ENCODE results near the gene PRSS37. TPM values are rescaled to one million over a fixed set of nuclear protein-coding genes. Genes with fewer than 3 reads are reported as not detected.

Gene PRSS37
- polyA plus RNA-seq (2013, experiment 1 of 2), result not detected
- polyA plus RNA-seq (2013, experiment 2 of 2), result not detected

- Histone ChIP-seq H3K4me2 (ENCODE audit: insufficient read depth, low read length, poor library complexity, severe bottlenecking) (no peak within 1 kb of the TSS), H4K8ac (ENCODE audit: low read depth, low read length) (no peak within 1 kb of the TSS), H3K18ac (ENCODE audit: low read length) (no peak within 1 kb of the TSS), H3K27me3 (ENCODE audit: control insufficient read depth in 3 of 3, insufficient read depth in 3 of 3, low read depth in 1 of 3, low read length in 3 of 3) (no peaks in the 10 kb centered on the region), H4K91ac (ENCODE audit: low read depth, low read length, poor library complexity) (no peak within 1 kb of the TSS), H3K14ac (ENCODE audit: low read length) (no peak within 1 kb of the TSS), H3K4me1 (ENCODE audit: control insufficient read depth in 2 of 2, insufficient read depth in 1 of 2, low read depth in 1 of 2, low read length in 2 of 2) (no peaks in the 10 kb centered on the region), H3K79me1 (ENCODE audit: low read depth, low read length) (no peaks in the 10 kb centered on the region), H2BK12ac (ENCODE audit: low read length) (no peak within 1 kb of the TSS), H3K4ac (ENCODE audit: low read length) (no peak within 1 kb of the TSS), H3K9me3 (replicated peaks in 1 of 2; ENCODE audit: control insufficient read depth in 2 of 2, insufficient read depth in 1 of 2, low read depth in 1 of 2, low read length in 2 of 2) (no peaks in the 10 kb centered on the region), H3K4me3 (ENCODE audit: low read length in 2 of 2) (no peak within 1 kb of the TSS), H2AFZ (ENCODE audit: low read length) (no peak within 1 kb of the TSS), H3K36me3 (replicated peaks in 1 of 2; ENCODE audit: control insufficient read depth in 2 of 2, insufficient read depth in 2 of 2, low read length in 2 of 2) (no peaks in the 10 kb centered on the region), H3K27ac (replicated peaks; ENCODE audit: low read length) (no peak within 1 kb of the TSS), H2AK5ac (ENCODE audit: low read depth, low read length) (no peak within 1 kb of the TSS), H2BK15ac (ENCODE audit: low read length) (no peak within 1 kb of the TSS), H2BK120ac (ENCODE audit: low read depth, low read length) (no peak within 1 kb of the TSS), H3K9ac (ENCODE audit: low read depth, low read length, poor library complexity) (no peak within 1 kb of the TSS), H2BK5ac (ENCODE audit: low read length) (no peak within 1 kb of the TSS), H3K23ac (ENCODE audit: low read depth, low read length, poor library complexity) (no peak within 1 kb of the TSS)
- no peak for DNase-seq (ENCODE audit: low spot score)
Observed at GRCh38 chr7:141841385-141841784, at the start of gene PRSS37. PRSS37 (minus strand) TSS chr7:141841485; CDS start chr7:141841049, 436 bp downstream.

GRCh38 chr7:141889321-141889720 is 48.0 kb upstream of the PRSS37 start:
- no peaks in the 10 kb centered on the region for H3K27me3 ChIP-seq (ENCODE audit: control insufficient read depth in 3 of 3, insufficient read depth in 3 of 3, low read depth in 1 of 3, low read length in 3 of 3)
- no peak overlapping the region for H4K91ac ChIP-seq (ENCODE audit: low read depth, low read length, poor library complexity)
- H3K9ac ChIP-seq (ENCODE audit: low read depth, low read length, poor library complexity), result no peak overlapping the region
- no CpG with 5 or more reads among the region's 1 CpG for WGBS, 2 donors (ENCODE audit: extremely low coverage in 2 of 2, insufficient read length in 2 of 2, insufficient replicate concordance in 1 of 2)
- no peaks in the 10 kb centered on the region for H3K36me3 ChIP-seq (replicated peaks in 1 of 2; ENCODE audit: control insufficient read depth in 2 of 2, insufficient read depth in 2 of 2, low read length in 2 of 2)
- no peak overlapping the region for H3K23ac ChIP-seq (ENCODE audit: low read depth, low read length, poor library complexity)
- no peak overlapping the region for H3K27ac ChIP-seq (replicated peaks; ENCODE audit: low read length)
- no peak for DNase-seq (ENCODE audit: low spot score)
- H3K4ac ChIP-seq (ENCODE audit: low read length), result no peak overlapping the region
- H2AK5ac ChIP-seq (ENCODE audit: low read depth, low read length), result no peak overlapping the region
- no peak overlapping the region for H3K4me3 ChIP-seq (ENCODE audit: low read length in 2 of 2)
- no peak overlapping the region for H2BK120ac ChIP-seq (ENCODE audit: low read depth, low read length)
- no peak overlapping the region for H3K4me2 ChIP-seq (ENCODE audit: insufficient read depth, low read length, poor library complexity, severe bottlenecking)
- H4K8ac ChIP-seq (ENCODE audit: low read depth, low read length), result no peak overlapping the region
- H3K4me1 ChIP-seq (ENCODE audit: control insufficient read depth in 2 of 2, insufficient read depth in 1 of 2, low read depth in 1 of 2, low read length in 2 of 2), result peaks cover 0 to 3% of the 10 kb centered on the region in 2 donors
- H2BK15ac ChIP-seq (ENCODE audit: low read length), result no peak overlapping the region
- H3K14ac ChIP-seq (ENCODE audit: low read length), result no peak overlapping the region
- no peaks in the 10 kb centered on the region for H3K79me1 ChIP-seq (ENCODE audit: low read depth, low read length)
- H3K9me3 ChIP-seq (replicated peaks in 1 of 2; ENCODE audit: control insufficient read depth in 2 of 2, insufficient read depth in 1 of 2, low read depth in 1 of 2, low read length in 2 of 2), result no peaks in the 10 kb centered on the region
- no peak overlapping the region for H3K18ac ChIP-seq (ENCODE audit: low read length)
- no peak overlapping the region for H2BK12ac ChIP-seq (ENCODE audit: low read length)
- no peak overlapping the region for H2AFZ ChIP-seq (ENCODE audit: low read length)
- H2BK5ac ChIP-seq (ENCODE audit: low read length), result no peak overlapping the region

GRCh38 chr7:141884539-141885225 is 43.4 kb upstream of the PRSS37 start:
- Histone ChIP-seq H3K4ac (ENCODE audit: low read length) (no peak overlapping the region), H4K91ac (ENCODE audit: low read depth, low read length, poor library complexity) (no peak overlapping the region), H3K4me1 (ENCODE audit: control insufficient read depth in 2 of 2, insufficient read depth in 1 of 2, low read depth in 1 of 2, low read length in 2 of 2) (peaks cover 0 to 3% of the 10 kb centered on the region in 2 donors)

GRCh38 chr7:141880960-141881359 is 39.7 kb upstream of the PRSS37 start:
- H2BK12ac ChIP-seq (ENCODE audit: low read length), result no peak overlapping the region

More at GRCh38 chr7:141884539-141885225, 43.4 kb upstream of the PRSS37 start:
- no peaks in the 10 kb centered on the region for H3K36me3 ChIP-seq (replicated peaks in 1 of 2; ENCODE audit: control insufficient read depth in 2 of 2, insufficient read depth in 2 of 2, low read length in 2 of 2)
- no peak overlapping the region for H2BK120ac ChIP-seq (ENCODE audit: low read depth, low read length)
- H2AK5ac ChIP-seq (ENCODE audit: low read depth, low read length), result no peak overlapping the region
- no peak overlapping the region for H3K27ac ChIP-seq (replicated peaks; ENCODE audit: low read length)
- H3K18ac ChIP-seq (ENCODE audit: low read length), result no peak overlapping the region
- H2AFZ ChIP-seq (ENCODE audit: low read length), result no peak overlapping the region
- H4K8ac ChIP-seq (ENCODE audit: low read depth, low read length), result no peak overlapping the region
- no peaks in the 10 kb centered on the region for H3K9me3 ChIP-seq (replicated peaks in 1 of 2; ENCODE audit: control insufficient read depth in 2 of 2, insufficient read depth in 1 of 2, low read depth in 1 of 2, low read length in 2 of 2)
- H3K4me3 ChIP-seq (ENCODE audit: low read length in 2 of 2), result no peak overlapping the region
- H3K23ac ChIP-seq (ENCODE audit: low read depth, low read length, poor library complexity), result no peak overlapping the region
- no peak overlapping the region for H2BK15ac ChIP-seq (ENCODE audit: low read length)
- no peak for DNase-seq (ENCODE audit: low spot score)
- H3K14ac ChIP-seq (ENCODE audit: low read length), result no peak overlapping the region
- no peak overlapping the region for H2BK12ac ChIP-seq (ENCODE audit: low read length)
- H3K4me2 ChIP-seq (ENCODE audit: insufficient read depth, low read length, poor library complexity, severe bottlenecking), result no peak overlapping the region
- H3K27me3 ChIP-seq (ENCODE audit: control insufficient read depth in 3 of 3, insufficient read depth in 3 of 3, low read depth in 1 of 3, low read length in 3 of 3), result no peaks in the 10 kb centered on the region
- H3K79me1 ChIP-seq (ENCODE audit: low read depth, low read length), result no peaks in the 10 kb centered on the region
- no peak overlapping the region for H2BK5ac ChIP-seq (ENCODE audit: low read length)
- no CpG with 5 or more reads among the region's 5 CpGs for WGBS, 2 donors (ENCODE audit: extremely low coverage in 2 of 2, insufficient read length in 2 of 2, insufficient replicate concordance in 1 of 2)
- H3K9ac ChIP-seq (ENCODE audit: low read depth, low read length, poor library complexity), result no peak overlapping the region

More at GRCh38 chr7:141880960-141881359, 39.7 kb upstream of the PRSS37 start:
- H2AFZ ChIP-seq (ENCODE audit: low read length), result no peak overlapping the region
- H4K91ac ChIP-seq (ENCODE audit: low read depth, low read length, poor library complexity), result no peak overlapping the region
- H3K27me3 ChIP-seq (ENCODE audit: control insufficient read depth in 3 of 3, insufficient read depth in 3 of 3, low read depth in 1 of 3, low read length in 3 of 3), result no peaks in the 10 kb centered on the region
- no peaks in the 10 kb centered on the region for H3K4me1 ChIP-seq (ENCODE audit: control insufficient read depth in 2 of 2, insufficient read depth in 1 of 2, low read depth in 1 of 2, low read length in 2 of 2)
- H2AK5ac ChIP-seq (ENCODE audit: low read depth, low read length), result no peak overlapping the region
- no peaks in the 10 kb centered on the region for H3K36me3 ChIP-seq (replicated peaks in 1 of 2; ENCODE audit: control insufficient read depth in 2 of 2, insufficient read depth in 2 of 2, low read length in 2 of 2)
- peaks cover 0 to 3% of the 10 kb centered on the region in 2 donors for H3K9me3 ChIP-seq (replicated peaks in 1 of 2; ENCODE audit: control insufficient read depth in 2 of 2, insufficient read depth in 1 of 2, low read depth in 1 of 2, low read length in 2 of 2)
- WGBS, 2 donors (ENCODE audit: extremely low coverage in 2 of 2, insufficient read length in 2 of 2, insufficient replicate concordance in 1 of 2), result no CpG with 5 or more reads among the region's 5 CpGs
- no peak overlapping the region for H2BK5ac ChIP-seq (ENCODE audit: low read length)
- H3K23ac ChIP-seq (ENCODE audit: low read depth, low read length, poor library complexity), result no peak overlapping the region
- H2BK15ac ChIP-seq (ENCODE audit: low read length), result no peak overlapping the region
- no peak overlapping the region for H3K18ac ChIP-seq (ENCODE audit: low read length)
- no peak for DNase-seq (ENCODE audit: low spot score)
- no peaks in the 10 kb centered on the region for H3K79me1 ChIP-seq (ENCODE audit: low read depth, low read length)
- H2BK120ac ChIP-seq (ENCODE audit: low read depth, low read length), result no peak overlapping the region
- H3K9ac ChIP-seq (ENCODE audit: low read depth, low read length, poor library complexity), result no peak overlapping the region
- H4K8ac ChIP-seq (ENCODE audit: low read depth, low read length), result no peak overlapping the region
- no peak overlapping the region for H3K4me2 ChIP-seq (ENCODE audit: insufficient read depth, low read length, poor library complexity, severe bottlenecking)
- H3K4ac ChIP-seq (ENCODE audit: low read length), result no peak overlapping the region
- no peak overlapping the region for H3K27ac ChIP-seq (replicated peaks; ENCODE audit: low read length)
- no peak overlapping the region for H3K14ac ChIP-seq (ENCODE audit: low read length)
- no peak overlapping the region for H3K4me3 ChIP-seq (ENCODE audit: low read length in 2 of 2)

All from neuronal stem cell (in vitro differentiated cells).